ENCODE data around the gene CACNA1C.

- TF ChIP-seq CTCF (IDR thresholded peaks at IDR 0.05) (no peak), POLR2A (IDR thresholded peaks at IDR 0.05) (no peak)
These were observed 237.8 kb downstream of the CACNA1C start for GRCh38 chr12:2290516-2291065.
